MM.1S (cell line): ENCODE measurements around the gene EMSY.

Source experiments
- EZH2 ChIP-seq: fragments of 300-600 bp; sonication (generic); optimal IDR thresholded peaks from 2 replicates; pipeline ENCODE3; 2017; ENCODE audit warnings: low read depth, mild to moderate bottlenecking, antibody characterized with exemption, low read length, mixed read lengths
- EZH2phosphoT487 ChIP-seq: fragments of 300-600 bp; sonication (generic); IDR thresholded peaks from 2 replicates; pipeline ENCODE4 v1.6.1; 2018; ENCODE audit warnings: antibody characterized with exemption, low read length
- TF ChIP-seq, protein P1 (sequence below): fragments of 300-600 bp; sonication (generic); IDR thresholded peaks from 2 replicates; pipeline ENCODE4 v1.5.1; 2016; ENCODE audit warnings: antibody characterized with exemption, low read length, mixed read lengths

DNA sequence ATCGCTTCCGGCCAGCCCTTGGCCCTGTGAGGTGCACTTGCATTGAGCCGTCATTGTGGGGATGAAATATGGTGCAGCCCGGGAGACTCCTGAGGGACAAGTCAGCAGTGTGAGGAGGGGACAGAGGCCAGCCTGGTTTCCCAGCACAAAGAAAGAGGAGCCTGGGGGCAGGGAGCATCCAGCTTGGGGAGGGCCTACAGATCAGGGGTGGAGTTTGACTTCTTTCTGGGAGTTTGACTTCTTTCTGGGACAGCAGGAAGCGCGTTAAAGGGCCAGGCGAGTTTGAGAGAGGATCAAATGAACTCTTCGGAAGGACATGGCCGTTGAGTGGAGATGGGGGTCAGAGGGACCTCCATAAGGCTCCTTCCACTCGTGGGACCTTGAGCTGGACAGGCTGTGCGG is 133.8 kb downstream of the EMSY start:
- TF ChIP-seq, protein P1, sequence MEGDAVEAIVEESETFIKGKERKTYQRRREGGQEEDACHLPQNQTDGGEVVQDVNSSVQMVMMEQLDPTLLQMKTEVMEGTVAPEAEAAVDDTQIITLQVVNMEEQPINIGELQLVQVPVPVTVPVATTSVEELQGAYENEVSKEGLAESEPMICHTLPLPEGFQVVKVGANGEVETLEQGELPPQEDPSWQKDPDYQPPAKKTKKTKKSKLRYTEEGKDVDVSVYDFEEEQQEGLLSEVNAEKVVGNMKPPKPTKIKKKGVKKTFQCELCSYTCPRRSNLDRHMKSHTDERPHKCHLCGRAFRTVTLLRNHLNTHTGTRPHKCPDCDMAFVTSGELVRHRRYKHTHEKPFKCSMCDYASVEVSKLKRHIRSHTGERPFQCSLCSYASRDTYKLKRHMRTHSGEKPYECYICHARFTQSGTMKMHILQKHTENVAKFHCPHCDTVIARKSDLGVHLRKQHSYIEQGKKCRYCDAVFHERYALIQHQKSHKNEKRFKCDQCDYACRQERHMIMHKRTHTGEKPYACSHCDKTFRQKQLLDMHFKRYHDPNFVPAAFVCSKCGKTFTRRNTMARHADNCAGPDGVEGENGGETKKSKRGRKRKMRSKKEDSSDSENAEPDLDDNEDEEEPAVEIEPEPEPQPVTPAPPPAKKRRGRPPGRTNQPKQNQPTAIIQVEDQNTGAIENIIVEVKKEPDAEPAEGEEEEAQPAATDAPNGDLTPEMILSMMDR, result no peak
- no peak for TF ChIP-seq EZH2
- no peak for TF ChIP-seq EZH2phosphoT487
